ENCODE results near the gene PTMA.
"Not testable (repeated sequence)": the region's sequence is repeated elsewhere in the genome, so short reads cannot be mapped to it uniquely, and the experiment has no call there.

PTMA gene

GRCh38 chr2:231711677-231712450 lies 3.5 kb downstream of the PTMA start:
- 100% methylated on average over 1 of the region's 9 CpGs for WGBS (ENCODE audit: insufficient coverage, insufficient read length)
- peaks cover 35% of the 10 kb centered on the region for H3K36me3 ChIP-seq (ENCODE audit: control insufficient read depth, insufficient read depth, low read length)
- DNase-seq (ENCODE audit: low read depth, low spot score): no peak
- no peaks in the 10 kb centered on the region for H3K27me3 ChIP-seq (ENCODE audit: control insufficient read depth, insufficient read depth, low read length)
- H3K27ac ChIP-seq (ENCODE audit: low read length): no peak overlapping the region
- no peaks in the 10 kb centered on the region for H3K9me3 ChIP-seq (ENCODE audit: control insufficient read depth, insufficient read depth, low read length)
- peak overlapping the region; percentile 99; the same call in 1 of the 2 replicates for H3K4me3 ChIP-seq (ENCODE audit: low read length)
- H3K4me1 ChIP-seq (ENCODE audit: control insufficient read depth, insufficient read depth, low read length): no peaks in the 10 kb centered on the region; the same call in 1 of the 2 replicates

GRCh38 chr2:231712451-231713021 lies 4.2 kb downstream of the PTMA start:
- H3K36me3 ChIP-seq (ENCODE audit: control insufficient read depth, insufficient read depth, low read length): peaks cover 35% of the 10 kb centered on the region
- DNase-seq (ENCODE audit: low read depth, low spot score); H3K4me3 ChIP-seq (ENCODE audit: low read length); H3K4me1 ChIP-seq (ENCODE audit: control insufficient read depth, insufficient read depth, low read length); H3K9me3 ChIP-seq (ENCODE audit: control insufficient read depth, insufficient read depth, low read length); H3K27me3 ChIP-seq (ENCODE audit: control insufficient read depth, insufficient read depth, low read length); H3K27ac ChIP-seq (ENCODE audit: low read length): not testable (repeated sequence)
- no CpG with 5 or more reads among the region's 18 CpGs for WGBS (ENCODE audit: insufficient coverage, insufficient read length)

GRCh38 chr2:231713406-231713729 lies 5.0 kb downstream of the PTMA start:
- not testable (repeated sequence) for H3K27me3 ChIP-seq (ENCODE audit: control insufficient read depth, insufficient read depth, low read length); DNase-seq (ENCODE audit: low read depth, low spot score); H3K4me3 ChIP-seq (ENCODE audit: low read length); H3K4me1 ChIP-seq (ENCODE audit: control insufficient read depth, insufficient read depth, low read length); H3K27ac ChIP-seq (ENCODE audit: low read length); H3K9me3 ChIP-seq (ENCODE audit: control insufficient read depth, insufficient read depth, low read length)
- H3K36me3 ChIP-seq (ENCODE audit: control insufficient read depth, insufficient read depth, low read length): peaks cover 35% of the 10 kb centered on the region

- H3K4me3 ChIP-seq (ENCODE audit: low read length): no peak overlapping the region
- H3K36me3 ChIP-seq (ENCODE audit: control insufficient read depth, insufficient read depth, low read length): peaks cover 35% of the 10 kb centered on the region
- H3K27me3 ChIP-seq (ENCODE audit: control insufficient read depth, insufficient read depth, low read length): no peaks in the 10 kb centered on the region
- peak; percentile 63 for DNase-seq (ENCODE audit: low read depth, low spot score)
- no peak overlapping the region for H3K27ac ChIP-seq (ENCODE audit: low read length)
- H3K4me1 ChIP-seq (ENCODE audit: control insufficient read depth, insufficient read depth, low read length): no peaks in the 10 kb centered on the region; the same call in 1 of the 2 replicates
- no CpG with 5 or more reads among the region's 15 CpGs for WGBS (ENCODE audit: insufficient coverage, insufficient read length)
- H3K9me3 ChIP-seq (ENCODE audit: control insufficient read depth, insufficient read depth, low read length): no peaks in the 10 kb centered on the region
These were observed 5.7 kb downstream of the PTMA start for GRCh38 chr2:231713730-231714638.

GRCh38 chr2:231714639-231715498 lies 6.5 kb downstream of the PTMA start:
- H3K4me3 ChIP-seq (ENCODE audit: low read length): no peak overlapping the region
- no CpG with 5 or more reads among the region's 17 CpGs for WGBS (ENCODE audit: insufficient coverage, insufficient read length)

GRCh38 chr2:231715499-231715837 lies 7.1 kb downstream of the PTMA start:
- Histone ChIP-seq H3K4me1 (ENCODE audit: control insufficient read depth, insufficient read depth, low read length) (no peaks in the 10 kb centered on the region; the same call in 1 of the 2 replicates), H3K27ac (ENCODE audit: low read length) (no peak overlapping the region), H3K27me3 (ENCODE audit: control insufficient read depth, insufficient read depth, low read length) (no peaks in the 10 kb centered on the region), H3K4me3 (ENCODE audit: low read length) (no peak overlapping the region), H3K36me3 (ENCODE audit: control insufficient read depth, insufficient read depth, low read length) (peaks cover 25% of the 10 kb centered on the region), H3K9me3 (ENCODE audit: control insufficient read depth, insufficient read depth, low read length) (no peaks in the 10 kb centered on the region)
- WGBS (ENCODE audit: insufficient coverage, insufficient read length): no CpG with 5 or more reads among the region's 5 CpGs
- no peak for DNase-seq (ENCODE audit: low read depth, low spot score)

More at GRCh38 chr2:231714639-231715498, 6.5 kb downstream of the PTMA start:
- H3K27me3 ChIP-seq (ENCODE audit: control insufficient read depth, insufficient read depth, low read length): no peaks in the 10 kb centered on the region
- no peaks in the 10 kb centered on the region; the same call in 1 of the 2 replicates for H3K4me1 ChIP-seq (ENCODE audit: control insufficient read depth, insufficient read depth, low read length)
- H3K36me3 ChIP-seq (ENCODE audit: control insufficient read depth, insufficient read depth, low read length): peaks cover 29% of the 10 kb centered on the region
- no peak overlapping the region for H3K27ac ChIP-seq (ENCODE audit: low read length)
- no peaks in the 10 kb centered on the region for H3K9me3 ChIP-seq (ENCODE audit: control insufficient read depth, insufficient read depth, low read length)
- DNase-seq (ENCODE audit: low read depth, low spot score): peak; percentile 81

- Histone ChIP-seq H3K9me3 (ENCODE audit: control insufficient read depth, insufficient read depth, low read length) (no peaks in the 10 kb centered on the region), H3K27ac (ENCODE audit: low read length) (no peak overlapping the region)
- no peak for DNase-seq (ENCODE audit: low read depth, low spot score)
These were observed 7.8 kb downstream of the PTMA start for GRCh38 chr2:231715988-231716616.

GRCh38 chr2:231716666-231717280 lies 8.4 kb downstream of the PTMA start:
- Histone ChIP-seq H3K36me3 (ENCODE audit: control insufficient read depth, insufficient read depth, low read length) (peaks cover 12% of the 10 kb centered on the region), H3K27me3 (ENCODE audit: control insufficient read depth, insufficient read depth, low read length) (no peaks in the 10 kb centered on the region), H3K9me3 (ENCODE audit: control insufficient read depth, insufficient read depth, low read length) (no peaks in the 10 kb centered on the region), H3K4me1 (ENCODE audit: control insufficient read depth, insufficient read depth, low read length) (no peaks in the 10 kb centered on the region), H3K4me3 (ENCODE audit: low read length) (no peak overlapping the region), H3K27ac (ENCODE audit: low read length) (no peak overlapping the region)
- no CpG with 5 or more reads among the region's 11 CpGs for WGBS (ENCODE audit: insufficient coverage, insufficient read length)
- no peak for DNase-seq (ENCODE audit: low read depth, low spot score)

More at GRCh38 chr2:231715988-231716616, 7.8 kb downstream of the PTMA start:
- H3K4me1 ChIP-seq (ENCODE audit: control insufficient read depth, insufficient read depth, low read length): no peaks in the 10 kb centered on the region; the same call in 1 of the 2 replicates
- no peaks in the 10 kb centered on the region for H3K27me3 ChIP-seq (ENCODE audit: control insufficient read depth, insufficient read depth, low read length)
- H3K36me3 ChIP-seq (ENCODE audit: control insufficient read depth, insufficient read depth, low read length): peaks cover 18% of the 10 kb centered on the region
- H3K4me3 ChIP-seq (ENCODE audit: low read length): no peak overlapping the region
- no CpG with 5 or more reads among the region's 8 CpGs for WGBS (ENCODE audit: insufficient coverage, insufficient read length)

GRCh38 chr2:231717281-231718171 lies 9.2 kb downstream of the PTMA start:
- Histone ChIP-seq H3K4me1 (ENCODE audit: control insufficient read depth, insufficient read depth, low read length) (no peaks in the 10 kb centered on the region), H3K36me3 (ENCODE audit: control insufficient read depth, insufficient read depth, low read length) (peaks cover 4% of the 10 kb centered on the region), H3K9me3 (ENCODE audit: control insufficient read depth, insufficient read depth, low read length) (no peaks in the 10 kb centered on the region), H3K4me3 (ENCODE audit: low read length) (no peak overlapping the region), H3K27me3 (ENCODE audit: control insufficient read depth, insufficient read depth, low read length) (no peaks in the 10 kb centered on the region), H3K27ac (ENCODE audit: low read length) (no peak overlapping the region)
- WGBS (ENCODE audit: insufficient coverage, insufficient read length): no CpG with 5 or more reads among the region's 13 CpGs
- DNase-seq (ENCODE audit: low read depth, low spot score): no peak
